K562 (cell line): ENCODE results near the gene KCP. TPM values are rescaled to one million over a fixed set of nuclear protein-coding genes. Genes with fewer than 3 reads are reported as not detected.
A peak's percentile ranks its signal among the peaks of the same experiment; 100 is the strongest.

Experiments
- CCAR2 ChIP-seq: fragments of 200-400 bp; formaldehyde crosslinking; IDR thresholded peaks from 2 replicates; pipeline ENCODE4 v1.6.1; 2017; ENCODE audit warnings: mild to moderate bottlenecking, low read depth, low read length
- HDAC6 ChIP-seq: IDR thresholded peaks from 2 replicates; pipeline ENCODE4 v1.6.1; 2012; ENCODE audit warnings: low read depth, mild to moderate bottlenecking, control low read depth, inconsistent platforms, low read length, moderate library complexity
- KAT7 ChIP-seq: sonication (generic); formaldehyde crosslinking; IDR thresholded peaks from 2 replicates; pipeline ENCODE4 v1.8.0; 2022; ENCODE audit warnings: missing genetic modification reagents, mild to moderate bottlenecking, borderline replicate concordance
- MYNN ChIP-seq, 2 experiments: sonication (generic); formaldehyde crosslinking in 1 of 2; IDR thresholded peaks; 2 replicates each; pipeline versions ENCODE4 v1.5.0 to v1.6.1; 2016 to 2020; ENCODE audit warnings: antibody characterized with exemption in 1 of 2, missing genetic modification reagents in 1 of 2
- PPARD ChIP-seq: fragments of 250-450 bp; sonication (Bioruptor Pico); IDR thresholded peaks from 2 replicates; pipeline ENCODE4 v1.8.0; 2022; ENCODE audit warnings: inconsistent platforms, mild to moderate bottlenecking, moderate library complexity
- PRMT5 ChIP-seq: sonication (generic); formaldehyde crosslinking; IDR thresholded peaks from 2 replicates; pipeline ENCODE4 v1.5.0; 2020; ENCODE audit warnings: missing genetic modification reagents
- SMAD1 ChIP-seq: fragments of 150-350 bp; IDR thresholded peaks from 2 replicates; pipeline ENCODE4 v1.6.1; 2014; ENCODE audit warnings: low read length, low read depth; ENCODE audit not compliant: partially characterized antibody
- SP1 ChIP-seq: sonication (generic); formaldehyde crosslinking; IDR thresholded peaks from 2 replicates; pipeline ENCODE4 v1.8.1; 2022; ENCODE audit warnings: mild to moderate bottlenecking, missing genetic modification reagents
- ZNF324 ChIP-seq: fragments of 250-450 bp; sonication (Bioruptor Pico); IDR thresholded peaks from 2 replicates; pipeline ENCODE4 v1.4.0; 2020; ENCODE audit warnings: mild to moderate bottlenecking
- ZNF707 ChIP-seq: fragments of 250-450 bp; sonication (Bioruptor Pico); conservative IDR thresholded peaks from 2 replicates; pipeline ENCODE4 v1.8.0; 2022; ENCODE audit warnings: inconsistent platforms, mild to moderate bottlenecking, moderate library complexity
- polyA plus RNA-seq, 8 experiments: library from polyadenylated mRNA; depleted of rRNA in 4 of 8; stranded (reverse) in 5 of 8; unstranded in 3 of 8; fragments of >200 nt; fragmentation: Nextera tagmentation in 2 of 8; fragmentation: Illumina TruSeq in 1 of 8; extraction: Ambion mirVana in 2 of 8; extraction: Trizol in 1 of 8; gene quantifications; 2 replicates each; pipeline versions ENCODE4 v1.2.1 to v1.2.3, GENCODE V29; 2011 to 2014; ENCODE audit warnings: inconsistent platforms in 1 of 8, missing spikeins in 1 of 8
- total RNA-seq, 7 experiments: library from RNA; depleted of rRNA in 6 of 7; stranded (reverse); fragments of >200 nt in 6 of 7; fragmentation: Illumina TruSeq in 2 of 7; extraction: Trizol in 2 of 7; gene quantifications; 2 replicates each; pipeline versions ENCODE4 v1.2.1 to v1.2.3, GENCODE V29; 2011 to 2021; ENCODE audit warnings: low replicate concordance in 1 of 7
- TF ChIP-seq, protein P1 (sequence below): fragments of 200-600 bp; sonication (generic); IDR thresholded peaks from one replicate; pipeline ENCODE4 v1.6.1; 2012; ENCODE audit warnings: mild to moderate bottlenecking, low read depth, low read length, inconsistent platforms
- TF ChIP-seq, protein P2 (sequence below), 2 experiments: fragments of 150-350 bp in 1 of 2; IDR thresholded peaks; 2 replicates each; pipeline ENCODE4 v1.6.1; 2012 to 2016; ENCODE audit warnings: low read depth in 2 of 2, low read length in 2 of 2, mild to moderate bottlenecking in 1 of 2, moderate library complexity in 1 of 2

KCP gene
- total and polyA plus RNA-seq, 9 of the 15 experiments (the other 6 are each of a cell fraction or from before 2014, with no cell fraction given) = 0.06 to 0.17 (median 0.12) TPM; not detected in 3

DNA sequence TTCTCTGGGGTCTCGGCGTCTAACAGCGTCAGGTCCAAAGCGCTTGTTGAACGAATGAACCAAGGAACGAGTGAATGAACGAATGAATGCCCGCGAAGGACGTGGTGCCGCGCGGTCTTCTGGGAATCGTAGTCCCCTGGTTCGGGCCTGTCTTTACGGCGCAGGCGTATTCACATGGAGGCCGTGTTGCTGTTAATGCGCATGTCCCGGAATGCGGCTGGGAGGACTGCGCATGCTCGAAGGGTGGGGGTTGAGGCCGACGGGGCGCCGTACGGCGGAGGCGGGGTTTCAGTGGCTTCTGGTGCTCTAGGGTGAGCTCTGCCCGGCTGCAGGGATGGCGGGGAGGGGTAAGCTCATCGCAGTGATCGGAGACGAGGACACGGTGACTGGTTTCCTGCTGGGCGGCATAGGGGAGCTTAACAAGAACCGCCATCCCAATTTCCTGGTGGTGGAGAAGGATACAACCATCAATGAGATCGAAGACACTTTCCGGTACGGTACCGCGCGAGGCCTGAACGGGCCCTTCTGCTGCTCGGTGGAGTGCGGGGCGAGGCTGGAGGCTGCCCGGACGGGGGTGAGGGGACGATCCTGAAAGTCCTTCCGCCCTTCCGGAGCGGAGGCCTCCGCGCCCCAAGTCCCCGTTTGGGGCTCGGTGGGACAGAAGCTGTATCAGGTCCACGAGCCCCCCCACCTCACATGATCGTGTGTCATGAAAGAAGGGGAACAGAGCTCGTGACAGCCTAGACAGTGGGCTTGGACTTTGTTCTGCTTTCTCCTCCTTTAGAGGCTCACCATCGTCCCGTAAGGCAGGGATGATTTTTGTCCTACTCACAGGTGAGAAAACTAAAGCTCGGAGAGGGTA is 47.7 kb downstream of the KCP start, which contains the start of gene ATP6V1F (continued):
- TF ChIP-seq, protein P1, sequence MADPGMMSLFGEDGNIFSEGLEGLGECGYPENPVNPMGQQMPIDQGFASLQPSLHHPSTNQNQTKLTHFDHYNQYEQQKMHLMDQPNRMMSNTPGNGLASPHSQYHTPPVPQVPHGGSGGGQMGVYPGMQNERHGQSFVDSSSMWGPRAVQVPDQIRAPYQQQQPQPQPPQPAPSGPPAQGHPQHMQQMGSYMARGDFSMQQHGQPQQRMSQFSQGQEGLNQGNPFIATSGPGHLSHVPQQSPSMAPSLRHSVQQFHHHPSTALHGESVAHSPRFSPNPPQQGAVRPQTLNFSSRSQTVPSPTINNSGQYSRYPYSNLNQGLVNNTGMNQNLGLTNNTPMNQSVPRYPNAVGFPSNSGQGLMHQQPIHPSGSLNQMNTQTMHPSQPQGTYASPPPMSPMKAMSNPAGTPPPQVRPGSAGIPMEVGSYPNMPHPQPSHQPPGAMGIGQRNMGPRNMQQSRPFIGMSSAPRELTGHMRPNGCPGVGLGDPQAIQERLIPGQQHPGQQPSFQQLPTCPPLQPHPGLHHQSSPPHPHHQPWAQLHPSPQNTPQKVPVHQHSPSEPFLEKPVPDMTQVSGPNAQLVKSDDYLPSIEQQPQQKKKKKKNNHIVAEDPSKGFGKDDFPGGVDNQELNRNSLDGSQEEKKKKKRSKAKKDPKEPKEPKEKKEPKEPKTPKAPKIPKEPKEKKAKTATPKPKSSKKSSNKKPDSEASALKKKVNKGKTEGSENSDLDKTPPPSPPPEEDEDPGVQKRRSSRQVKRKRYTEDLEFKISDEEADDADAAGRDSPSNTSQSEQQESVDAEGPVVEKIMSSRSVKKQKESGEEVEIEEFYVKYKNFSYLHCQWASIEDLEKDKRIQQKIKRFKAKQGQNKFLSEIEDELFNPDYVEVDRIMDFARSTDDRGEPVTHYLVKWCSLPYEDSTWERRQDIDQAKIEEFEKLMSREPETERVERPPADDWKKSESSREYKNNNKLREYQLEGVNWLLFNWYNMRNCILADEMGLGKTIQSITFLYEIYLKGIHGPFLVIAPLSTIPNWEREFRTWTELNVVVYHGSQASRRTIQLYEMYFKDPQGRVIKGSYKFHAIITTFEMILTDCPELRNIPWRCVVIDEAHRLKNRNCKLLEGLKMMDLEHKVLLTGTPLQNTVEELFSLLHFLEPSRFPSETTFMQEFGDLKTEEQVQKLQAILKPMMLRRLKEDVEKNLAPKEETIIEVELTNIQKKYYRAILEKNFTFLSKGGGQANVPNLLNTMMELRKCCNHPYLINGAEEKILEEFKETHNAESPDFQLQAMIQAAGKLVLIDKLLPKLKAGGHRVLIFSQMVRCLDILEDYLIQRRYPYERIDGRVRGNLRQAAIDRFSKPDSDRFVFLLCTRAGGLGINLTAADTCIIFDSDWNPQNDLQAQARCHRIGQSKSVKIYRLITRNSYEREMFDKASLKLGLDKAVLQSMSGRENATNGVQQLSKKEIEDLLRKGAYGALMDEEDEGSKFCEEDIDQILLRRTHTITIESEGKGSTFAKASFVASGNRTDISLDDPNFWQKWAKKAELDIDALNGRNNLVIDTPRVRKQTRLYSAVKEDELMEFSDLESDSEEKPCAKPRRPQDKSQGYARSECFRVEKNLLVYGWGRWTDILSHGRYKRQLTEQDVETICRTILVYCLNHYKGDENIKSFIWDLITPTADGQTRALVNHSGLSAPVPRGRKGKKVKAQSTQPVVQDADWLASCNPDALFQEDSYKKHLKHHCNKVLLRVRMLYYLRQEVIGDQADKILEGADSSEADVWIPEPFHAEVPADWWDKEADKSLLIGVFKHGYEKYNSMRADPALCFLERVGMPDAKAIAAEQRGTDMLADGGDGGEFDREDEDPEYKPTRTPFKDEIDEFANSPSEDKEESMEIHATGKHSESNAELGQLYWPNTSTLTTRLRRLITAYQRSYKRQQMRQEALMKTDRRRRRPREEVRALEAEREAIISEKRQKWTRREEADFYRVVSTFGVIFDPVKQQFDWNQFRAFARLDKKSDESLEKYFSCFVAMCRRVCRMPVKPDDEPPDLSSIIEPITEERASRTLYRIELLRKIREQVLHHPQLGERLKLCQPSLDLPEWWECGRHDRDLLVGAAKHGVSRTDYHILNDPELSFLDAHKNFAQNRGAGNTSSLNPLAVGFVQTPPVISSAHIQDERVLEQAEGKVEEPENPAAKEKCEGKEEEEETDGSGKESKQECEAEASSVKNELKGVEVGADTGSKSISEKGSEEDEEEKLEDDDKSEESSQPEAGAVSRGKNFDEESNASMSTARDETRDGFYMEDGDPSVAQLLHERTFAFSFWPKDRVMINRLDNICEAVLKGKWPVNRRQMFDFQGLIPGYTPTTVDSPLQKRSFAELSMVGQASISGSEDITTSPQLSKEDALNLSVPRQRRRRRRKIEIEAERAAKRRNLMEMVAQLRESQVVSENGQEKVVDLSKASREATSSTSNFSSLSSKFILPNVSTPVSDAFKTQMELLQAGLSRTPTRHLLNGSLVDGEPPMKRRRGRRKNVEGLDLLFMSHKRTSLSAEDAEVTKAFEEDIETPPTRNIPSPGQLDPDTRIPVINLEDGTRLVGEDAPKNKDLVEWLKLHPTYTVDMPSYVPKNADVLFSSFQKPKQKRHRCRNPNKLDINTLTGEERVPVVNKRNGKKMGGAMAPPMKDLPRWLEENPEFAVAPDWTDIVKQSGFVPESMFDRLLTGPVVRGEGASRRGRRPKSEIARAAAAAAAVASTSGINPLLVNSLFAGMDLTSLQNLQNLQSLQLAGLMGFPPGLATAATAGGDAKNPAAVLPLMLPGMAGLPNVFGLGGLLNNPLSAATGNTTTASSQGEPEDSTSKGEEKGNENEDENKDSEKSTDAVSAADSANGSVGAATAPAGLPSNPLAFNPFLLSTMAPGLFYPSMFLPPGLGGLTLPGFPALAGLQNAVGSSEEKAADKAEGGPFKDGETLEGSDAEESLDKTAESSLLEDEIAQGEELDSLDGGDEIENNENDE = peak; percentile 60
- TF ChIP-seq PPARD (CRISPR knock-in tag) (no peak), PRMT5 (no peak), SP1 (CRISPR knock-in tag) (peak; percentile 31; the same call in 1 of the 2 replicates), ZNF324 (CRISPR knock-in tag) (no peak), CCAR2 (no peak), MYNN (IDR thresholded peaks at IDR 0.05) (0 out of 2 replicates have a peak, but pooled peaks have one; percentile 25), MYNN (CRISPR knock-in tag; IDR thresholded peaks at IDR 0.05) (no peak), HDAC6 (no peak), KAT7 (CRISPR knock-in tag) (peak; percentile 84; the same call in 1 of the 2 replicates), SMAD1 (no peak), ZNF707 (CRISPR knock-in tag) (no peak)
- TF ChIP-seq, protein P2, sequence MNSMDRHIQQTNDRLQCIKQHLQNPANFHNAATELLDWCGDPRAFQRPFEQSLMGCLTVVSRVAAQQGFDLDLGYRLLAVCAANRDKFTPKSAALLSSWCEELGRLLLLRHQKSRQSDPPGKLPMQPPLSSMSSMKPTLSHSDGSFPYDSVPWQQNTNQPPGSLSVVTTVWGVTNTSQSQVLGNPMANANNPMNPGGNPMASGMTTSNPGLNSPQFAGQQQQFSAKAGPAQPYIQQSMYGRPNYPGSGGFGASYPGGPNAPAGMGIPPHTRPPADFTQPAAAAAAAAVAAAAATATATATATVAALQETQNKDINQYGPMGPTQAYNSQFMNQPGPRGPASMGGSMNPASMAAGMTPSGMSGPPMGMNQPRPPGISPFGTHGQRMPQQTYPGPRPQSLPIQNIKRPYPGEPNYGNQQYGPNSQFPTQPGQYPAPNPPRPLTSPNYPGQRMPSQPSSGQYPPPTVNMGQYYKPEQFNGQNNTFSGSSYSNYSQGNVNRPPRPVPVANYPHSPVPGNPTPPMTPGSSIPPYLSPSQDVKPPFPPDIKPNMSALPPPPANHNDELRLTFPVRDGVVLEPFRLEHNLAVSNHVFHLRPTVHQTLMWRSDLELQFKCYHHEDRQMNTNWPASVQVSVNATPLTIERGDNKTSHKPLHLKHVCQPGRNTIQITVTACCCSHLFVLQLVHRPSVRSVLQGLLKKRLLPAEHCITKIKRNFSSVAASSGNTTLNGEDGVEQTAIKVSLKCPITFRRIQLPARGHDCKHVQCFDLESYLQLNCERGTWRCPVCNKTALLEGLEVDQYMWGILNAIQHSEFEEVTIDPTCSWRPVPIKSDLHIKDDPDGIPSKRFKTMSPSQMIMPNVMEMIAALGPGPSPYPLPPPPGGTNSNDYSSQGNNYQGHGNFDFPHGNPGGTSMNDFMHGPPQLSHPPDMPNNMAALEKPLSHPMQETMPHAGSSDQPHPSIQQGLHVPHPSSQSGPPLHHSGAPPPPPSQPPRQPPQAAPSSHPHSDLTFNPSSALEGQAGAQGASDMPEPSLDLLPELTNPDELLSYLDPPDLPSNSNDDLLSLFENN (IDR thresholded peaks at IDR 0.05; ENCODE audit: low read depth in 2 of 2, low read length in 2 of 2) = no peak
